OCI-LY1 (cell line): Measurements from ENCODE around the gene TULP4.

ENCODE experiments used
- H2AFZ ChIP-seq: fragments of 200-600 bp; sonication (generic), shearing (Covaris generic); 2 replicates; pipeline ENCODE4 v1.6.0; 2014; ENCODE audit warnings: antibody characterized with exemption, mild to moderate bottlenecking, low read length
- H3F3A ChIP-seq: fragments of 200-600 bp; sonication (generic), shearing (Covaris generic); 2 replicates; pipeline ENCODE4 v1.6.0; 2014; ENCODE audit warnings: mild to moderate bottlenecking, antibody characterized with exemption, low read length, moderate library complexity; ENCODE audit not compliant: insufficient read depth
- H3K27ac ChIP-seq: fragments of 200-600 bp; sonication (generic); 2 replicates; pipeline ENCODE4 v1.5.1; 2014; ENCODE audit warnings: low read length, mixed run types, mild to moderate bottlenecking, low read depth; ENCODE audit not compliant: poor library complexity, severe bottlenecking
- H3K27me3 ChIP-seq: fragments of 200-600 bp; sonication (generic); 2 replicates; pipeline ENCODE4 v1.6.0; 2014; ENCODE audit warnings: antibody characterized with exemption, mild to moderate bottlenecking, low read length, moderate library complexity; ENCODE audit not compliant: insufficient read depth
- H3K36me3 ChIP-seq: fragments of 200-600 bp; sonication (generic); 2 replicates; pipeline ENCODE4 v1.6.1; 2014; ENCODE audit warnings: mild to moderate bottlenecking, antibody characterized with exemption, low read length, moderate library complexity, mixed read lengths; ENCODE audit not compliant: insufficient read depth
- H3K4me1 ChIP-seq: fragments of 200-600 bp; sonication (generic); 2 replicates; pipeline ENCODE4 v1.5.1; 2014; ENCODE audit warnings: mild to moderate bottlenecking, low read length, moderate library complexity; ENCODE audit not compliant: insufficient read depth, severe bottlenecking
- H3K4me2 ChIP-seq: fragments of 200-600 bp; sonication (generic), shearing (Covaris generic); 2 replicates; pipeline ENCODE4 v1.6.1; 2014; ENCODE audit warnings: low read length
- H3K4me3 ChIP-seq: fragments of 200-600 bp; sonication (generic); 2 replicates; pipeline ENCODE4 v1.5.1; 2014; ENCODE audit warnings: low read length, low read depth, mild to moderate bottlenecking, mixed read lengths; ENCODE audit not compliant: poor library complexity, severe bottlenecking
- H3K79me2 ChIP-seq: fragments of 200-600 bp; shearing (Covaris generic); 2 replicates; pipeline ENCODE4 v1.6.1; 2016; ENCODE audit warnings: mixed run types, low read length, mixed read lengths; ENCODE audit not compliant: insufficient read depth
- H3K9ac ChIP-seq: fragments of 200-600 bp; sonication (generic), shearing (Covaris generic); 2 replicates; pipeline ENCODE4 v1.6.1; 2014; ENCODE audit warnings: mild to moderate bottlenecking, low read length, mixed read lengths
- H3K9me2 ChIP-seq: fragments of 200-600 bp; sonication (generic), shearing (Covaris generic); 2 replicates; pipeline ENCODE4 v1.6.1; 2014; ENCODE audit warnings: low read depth, mild to moderate bottlenecking, low read length, mixed read lengths
- H3K9me3 ChIP-seq: fragments of 200-600 bp; shearing (Covaris generic); 2 replicates; pipeline ENCODE4 v1.6.1; 2014; ENCODE audit warnings: low read length, mixed read lengths
- H4K20me1 ChIP-seq: fragments of 200-600 bp; sonication (generic), shearing (Covaris generic); 2 replicates; pipeline ENCODE4 v1.6.0; 2016; ENCODE audit warnings: mild to moderate bottlenecking, low read length; ENCODE audit not compliant: insufficient read depth
- EZH2 ChIP-seq: fragments of 200-600 bp; sonication (generic), shearing (Covaris generic); IDR thresholded peaks from 2 replicates; pipeline ENCODE4 v1.8.0; 2017; ENCODE audit warnings: borderline replicate concordance, mixed run types, mild to moderate bottlenecking, antibody characterized with exemption, low read length, moderate library complexity, mixed read lengths
- TF ChIP-seq, protein P1 (sequence below): fragments of 200-600 bp; sonication (generic), shearing (Covaris generic); IDR thresholded peaks from 2 replicates; pipeline ENCODE4 v1.5.1; 2017; ENCODE audit warnings: mild to moderate bottlenecking, antibody characterized with exemption, low read length, moderate library complexity, mixed read lengths

Gene TULP4

DNA sequence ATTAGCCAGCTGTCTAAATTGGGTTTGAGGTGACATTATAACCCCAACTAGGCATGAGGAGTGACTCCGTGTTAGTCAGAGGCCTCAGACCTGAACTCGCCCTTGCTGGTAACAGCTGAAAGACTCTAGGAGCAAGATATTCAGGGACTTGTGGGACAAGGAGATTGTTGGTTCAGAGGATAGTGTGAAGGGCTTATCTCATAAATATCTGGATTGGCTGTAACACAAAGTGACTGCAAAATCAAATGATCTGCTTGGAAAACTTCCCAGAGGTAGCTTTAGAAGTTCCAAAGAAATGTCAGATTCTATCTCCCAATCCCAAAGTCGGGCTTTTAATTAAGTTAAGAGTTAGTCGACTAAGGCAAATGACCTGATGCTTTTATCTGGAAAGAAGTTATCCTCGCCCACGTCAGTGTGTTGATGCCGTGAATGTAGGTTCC, 72.4 kb downstream of the TULP4 start:
- Histone ChIP-seq H3K4me3 (no peak overlapping the region), H3K9me2 (no peaks in the 10 kb centered on the region), H3F3A (no peaks in the 10 kb centered on the region), H3K9me3 (no peaks in the 10 kb centered on the region), H3K36me3 (no peaks in the 10 kb centered on the region), H3K79me2 (peaks cover 30% of the 10 kb centered on the region), H3K9ac (no peak overlapping the region), H4K20me1 (no peaks in the 10 kb centered on the region), H3K4me1 (peaks cover 35% of the 10 kb centered on the region), H3K27me3 (no peaks in the 10 kb centered on the region), H3K27ac (no peak overlapping the region), H2AFZ (no peak overlapping the region), H3K4me2 (no peak overlapping the region)
- no peak for TF ChIP-seq EZH2
- TF ChIP-seq, protein P1, sequence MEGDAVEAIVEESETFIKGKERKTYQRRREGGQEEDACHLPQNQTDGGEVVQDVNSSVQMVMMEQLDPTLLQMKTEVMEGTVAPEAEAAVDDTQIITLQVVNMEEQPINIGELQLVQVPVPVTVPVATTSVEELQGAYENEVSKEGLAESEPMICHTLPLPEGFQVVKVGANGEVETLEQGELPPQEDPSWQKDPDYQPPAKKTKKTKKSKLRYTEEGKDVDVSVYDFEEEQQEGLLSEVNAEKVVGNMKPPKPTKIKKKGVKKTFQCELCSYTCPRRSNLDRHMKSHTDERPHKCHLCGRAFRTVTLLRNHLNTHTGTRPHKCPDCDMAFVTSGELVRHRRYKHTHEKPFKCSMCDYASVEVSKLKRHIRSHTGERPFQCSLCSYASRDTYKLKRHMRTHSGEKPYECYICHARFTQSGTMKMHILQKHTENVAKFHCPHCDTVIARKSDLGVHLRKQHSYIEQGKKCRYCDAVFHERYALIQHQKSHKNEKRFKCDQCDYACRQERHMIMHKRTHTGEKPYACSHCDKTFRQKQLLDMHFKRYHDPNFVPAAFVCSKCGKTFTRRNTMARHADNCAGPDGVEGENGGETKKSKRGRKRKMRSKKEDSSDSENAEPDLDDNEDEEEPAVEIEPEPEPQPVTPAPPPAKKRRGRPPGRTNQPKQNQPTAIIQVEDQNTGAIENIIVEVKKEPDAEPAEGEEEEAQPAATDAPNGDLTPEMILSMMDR: no peak

DNA sequence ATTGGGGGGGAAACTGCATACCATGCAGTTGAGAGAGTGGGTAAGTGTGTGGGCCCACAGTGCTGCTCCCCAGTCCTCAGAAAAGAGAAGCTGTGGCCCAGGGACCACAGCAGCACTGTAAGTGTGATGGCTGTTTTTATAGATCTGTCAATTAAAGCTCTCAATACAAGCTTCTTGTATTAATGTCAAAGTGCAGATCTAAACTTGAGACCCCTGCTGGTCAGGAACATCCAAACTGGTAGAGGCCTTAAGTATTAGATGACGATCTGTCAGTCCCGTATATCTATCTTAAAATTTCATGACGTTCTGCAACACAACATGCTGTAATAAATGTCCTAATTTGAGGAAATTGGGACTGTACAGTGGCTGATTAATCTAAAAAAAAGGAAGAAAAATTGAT, 74.8 kb downstream of the TULP4 start:
- Histone ChIP-seq H3K79me2 (peaks cover 19% of the 10 kb centered on the region), H3K27me3 (no peaks in the 10 kb centered on the region), H4K20me1 (no peaks in the 10 kb centered on the region), H3K9me2 (no peaks in the 10 kb centered on the region), H3K9me3 (peaks cover 11% of the 10 kb centered on the region; the same call in 1 of the 2 replicates), H3K9ac (no peak overlapping the region), H3K4me2 (peak overlapping the region; percentile 1; the same call in 1 of the 2 replicates), H3K36me3 (peaks cover 14% of the 10 kb centered on the region; the same call in 1 of the 2 replicates), H3F3A (no peaks in the 10 kb centered on the region), H3K27ac (peak overlapping the region; percentile 41), H2AFZ (no peak overlapping the region), H3K4me3 (no peak overlapping the region), H3K4me1 (peaks cover 18% of the 10 kb centered on the region)
- TF ChIP-seq, protein P1: peak; percentile 61
- TF ChIP-seq EZH2: no peak

DNA sequence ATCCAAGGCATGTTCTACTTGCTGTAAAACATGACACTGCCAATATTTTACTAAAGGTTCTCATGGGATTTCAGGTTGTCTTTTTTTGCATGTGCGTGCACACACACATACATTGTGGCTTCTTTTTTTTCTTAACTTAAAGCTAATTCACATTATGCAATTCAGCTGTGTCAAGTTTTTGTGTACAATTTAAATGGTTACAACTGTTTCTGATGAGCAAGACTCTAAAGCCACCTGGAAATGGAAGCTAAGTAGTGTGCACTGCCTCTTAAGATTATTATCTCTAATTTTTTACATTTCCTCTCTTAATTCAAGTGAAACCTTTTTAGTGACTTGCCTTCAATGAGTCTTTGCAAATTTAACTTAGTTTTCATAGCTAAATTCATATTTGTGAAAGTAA, 75.3 kb downstream of the TULP4 start:
- no peaks in the 10 kb centered on the region for H3K27me3 ChIP-seq
- H3K27ac ChIP-seq: peak overlapping the region; percentile 22
- TF ChIP-seq, protein P1: no peak
- TF ChIP-seq EZH2: no peak
- no peak overlapping the region for H3K9ac ChIP-seq
- H3K4me2 ChIP-seq: peak overlapping the region; percentile 1; the same call in 1 of the 2 replicates
- peaks cover 15% of the 10 kb centered on the region; the same call in 1 of the 2 replicates for H3K9me3 ChIP-seq
- no peaks in the 10 kb centered on the region for H4K20me1 ChIP-seq
- H2AFZ ChIP-seq: no peak overlapping the region
- no peak overlapping the region for H3K4me3 ChIP-seq
- H3K36me3 ChIP-seq: peaks cover 19% of the 10 kb centered on the region
- H3F3A ChIP-seq: no peaks in the 10 kb centered on the region
- peaks cover 18% of the 10 kb centered on the region for H3K4me1 ChIP-seq
- H3K9me2 ChIP-seq: no peaks in the 10 kb centered on the region
- H3K79me2 ChIP-seq: peaks cover 19% of the 10 kb centered on the region
